ENCODE data around the gene NME4.
"Not testable (repeated sequence)": the region's sequence is repeated elsewhere in the genome, so short reads cannot be mapped to it uniquely, and the experiment has no call there.

GRCh38 chr16:348495-348894 lies 48.5 kb upstream of the NME4 start:
- TF ChIP-seq, protein P1, sequence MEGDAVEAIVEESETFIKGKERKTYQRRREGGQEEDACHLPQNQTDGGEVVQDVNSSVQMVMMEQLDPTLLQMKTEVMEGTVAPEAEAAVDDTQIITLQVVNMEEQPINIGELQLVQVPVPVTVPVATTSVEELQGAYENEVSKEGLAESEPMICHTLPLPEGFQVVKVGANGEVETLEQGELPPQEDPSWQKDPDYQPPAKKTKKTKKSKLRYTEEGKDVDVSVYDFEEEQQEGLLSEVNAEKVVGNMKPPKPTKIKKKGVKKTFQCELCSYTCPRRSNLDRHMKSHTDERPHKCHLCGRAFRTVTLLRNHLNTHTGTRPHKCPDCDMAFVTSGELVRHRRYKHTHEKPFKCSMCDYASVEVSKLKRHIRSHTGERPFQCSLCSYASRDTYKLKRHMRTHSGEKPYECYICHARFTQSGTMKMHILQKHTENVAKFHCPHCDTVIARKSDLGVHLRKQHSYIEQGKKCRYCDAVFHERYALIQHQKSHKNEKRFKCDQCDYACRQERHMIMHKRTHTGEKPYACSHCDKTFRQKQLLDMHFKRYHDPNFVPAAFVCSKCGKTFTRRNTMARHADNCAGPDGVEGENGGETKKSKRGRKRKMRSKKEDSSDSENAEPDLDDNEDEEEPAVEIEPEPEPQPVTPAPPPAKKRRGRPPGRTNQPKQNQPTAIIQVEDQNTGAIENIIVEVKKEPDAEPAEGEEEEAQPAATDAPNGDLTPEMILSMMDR (IDR thresholded peaks at IDR 0.05): not testable (repeated sequence)
- TF ChIP-seq EZH2 (IDR thresholded peaks at IDR 0.05; ENCODE audit: borderline replicate concordance, insufficient read depth, low read depth, low read length, poor library complexity, severe bottlenecking): not testable (repeated sequence)
